ENCODE measurements around the gene OR2M5. TPM values are rescaled to one million over a fixed set of nuclear protein-coding genes. Genes with fewer than 3 reads are reported as not detected.

The OR2M5 gene
- total RNA-seq, 4 donors from 2014 or later = not detected

- DNase-seq (ENCODE audit: extremely low spot score) = no peak
- WGBS = 56% methylated on average over 1 of the region's 1 CpG
- no peak overlapping the region for H3K4me3 ChIP-seq
- H3K4me1 ChIP-seq = no peaks in the 10 kb centered on the region
- H3K9me3 ChIP-seq = no peaks in the 10 kb centered on the region
- intact Hi-C loops (cut with DNase I) = no loop called here
- no peaks in the 10 kb centered on the region for H3K36me3 ChIP-seq
- no peaks in the 10 kb centered on the region for H3K27me3 ChIP-seq
- no peak overlapping the region for H3K27ac ChIP-seq (replicated peaks in 1 of 4)
- TF ChIP-seq, protein P1, sequence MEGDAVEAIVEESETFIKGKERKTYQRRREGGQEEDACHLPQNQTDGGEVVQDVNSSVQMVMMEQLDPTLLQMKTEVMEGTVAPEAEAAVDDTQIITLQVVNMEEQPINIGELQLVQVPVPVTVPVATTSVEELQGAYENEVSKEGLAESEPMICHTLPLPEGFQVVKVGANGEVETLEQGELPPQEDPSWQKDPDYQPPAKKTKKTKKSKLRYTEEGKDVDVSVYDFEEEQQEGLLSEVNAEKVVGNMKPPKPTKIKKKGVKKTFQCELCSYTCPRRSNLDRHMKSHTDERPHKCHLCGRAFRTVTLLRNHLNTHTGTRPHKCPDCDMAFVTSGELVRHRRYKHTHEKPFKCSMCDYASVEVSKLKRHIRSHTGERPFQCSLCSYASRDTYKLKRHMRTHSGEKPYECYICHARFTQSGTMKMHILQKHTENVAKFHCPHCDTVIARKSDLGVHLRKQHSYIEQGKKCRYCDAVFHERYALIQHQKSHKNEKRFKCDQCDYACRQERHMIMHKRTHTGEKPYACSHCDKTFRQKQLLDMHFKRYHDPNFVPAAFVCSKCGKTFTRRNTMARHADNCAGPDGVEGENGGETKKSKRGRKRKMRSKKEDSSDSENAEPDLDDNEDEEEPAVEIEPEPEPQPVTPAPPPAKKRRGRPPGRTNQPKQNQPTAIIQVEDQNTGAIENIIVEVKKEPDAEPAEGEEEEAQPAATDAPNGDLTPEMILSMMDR (IDR thresholded peaks at IDR 0.05) = no peak
- TF ChIP-seq EP300 (IDR thresholded peaks at IDR 0.05) (no peak), POLR2A (IDR thresholded peaks at IDR 0.05; ENCODE audit: low read depth) (no peak), POLR2AphosphoS5 (IDR thresholded peaks at IDR 0.05) (no peak)
Measured at GRCh38 chr1:248155927-248156326, 11.0 kb downstream of the OR2M5 start.

DNA sequence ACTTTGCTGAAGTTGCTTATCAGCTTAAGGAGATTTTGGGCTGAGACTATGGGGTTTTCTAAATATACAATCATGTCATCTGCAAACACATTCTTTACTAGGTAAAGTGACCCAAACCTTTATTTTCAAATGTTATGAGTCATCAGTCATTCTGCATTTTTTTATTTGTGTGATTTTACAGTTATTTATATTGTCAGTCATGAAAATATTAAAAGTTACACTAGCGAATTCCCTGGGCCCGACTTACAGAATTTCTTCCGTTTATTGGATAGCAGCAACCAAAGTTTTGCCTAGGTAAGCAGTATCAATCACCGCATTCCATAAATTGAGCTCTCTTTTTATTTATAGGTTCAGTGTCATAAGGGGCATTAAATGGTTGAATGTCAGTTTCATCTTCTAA is 13.8 kb downstream of the OR2M5 start:
- Histone ChIP-seq H3K4me3 (no peak overlapping the region), H3K27me3 (no peaks in the 10 kb centered on the region), H3K9me3 (no peaks in the 10 kb centered on the region), H3K27ac (replicated peaks in 1 of 4) (no peak overlapping the region), H3K4me1 (no peaks in the 10 kb centered on the region), H3K36me3 (no peaks in the 10 kb centered on the region)
- no peak for TF ChIP-seq EP300 (IDR thresholded peaks at IDR 0.05)
- no peak for TF ChIP-seq POLR2A (IDR thresholded peaks at IDR 0.05; ENCODE audit: low read depth)
- TF ChIP-seq POLR2AphosphoS5 (IDR thresholded peaks at IDR 0.05) = no peak
- TF ChIP-seq, protein P1 (IDR thresholded peaks at IDR 0.05) = no peak
- intact Hi-C loops (cut with DNase I) = no loop called here
- DNase-seq (ENCODE audit: extremely low spot score) = no peak
- WGBS = 93% methylated on average over 4 of the region's 4 CpGs

DNA sequence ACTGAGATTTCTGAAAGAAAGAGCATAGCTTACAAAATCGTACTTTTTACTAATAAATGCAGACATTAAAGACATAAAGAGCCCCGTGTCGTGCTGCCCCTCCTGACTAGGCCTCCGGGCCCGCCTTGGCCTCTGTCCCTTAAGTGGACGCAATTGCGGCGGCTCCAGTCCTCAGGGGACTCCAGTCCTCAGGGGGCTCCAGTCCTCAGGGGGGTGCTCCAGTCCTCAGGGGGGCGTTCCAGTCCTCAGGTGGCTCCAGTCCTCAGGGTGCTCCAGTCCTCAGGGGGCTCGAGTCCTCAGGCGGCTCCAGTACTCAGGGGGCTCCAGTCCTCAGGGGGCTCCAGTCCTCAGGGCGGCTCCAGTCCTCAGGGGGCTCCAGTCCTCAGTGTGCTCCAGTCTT is 19.1 kb downstream of the OR2M5 start:
- no peak overlapping the region for H3K4me3 ChIP-seq
- DNase-seq (ENCODE audit: extremely low spot score) = no peak
- intact Hi-C loops (cut with DNase I) = no loop called here
- H3K4me1 ChIP-seq = no peaks in the 10 kb centered on the region
- H3K9me3 ChIP-seq = no peaks in the 10 kb centered on the region
- 82% methylated on average over 11 of the region's 12 CpGs for WGBS
- TF ChIP-seq EP300 (IDR thresholded peaks at IDR 0.05) (no peak), POLR2A (IDR thresholded peaks at IDR 0.05; ENCODE audit: low read depth) (no peak), POLR2AphosphoS5 (IDR thresholded peaks at IDR 0.05) (no peak)
- TF ChIP-seq, protein P1 (IDR thresholded peaks at IDR 0.05) = no peak
- no peak overlapping the region for H3K27ac ChIP-seq (replicated peaks in 1 of 4)
- no peaks in the 10 kb centered on the region for H3K27me3 ChIP-seq
- H3K36me3 ChIP-seq = no peaks in the 10 kb centered on the region

DNA sequence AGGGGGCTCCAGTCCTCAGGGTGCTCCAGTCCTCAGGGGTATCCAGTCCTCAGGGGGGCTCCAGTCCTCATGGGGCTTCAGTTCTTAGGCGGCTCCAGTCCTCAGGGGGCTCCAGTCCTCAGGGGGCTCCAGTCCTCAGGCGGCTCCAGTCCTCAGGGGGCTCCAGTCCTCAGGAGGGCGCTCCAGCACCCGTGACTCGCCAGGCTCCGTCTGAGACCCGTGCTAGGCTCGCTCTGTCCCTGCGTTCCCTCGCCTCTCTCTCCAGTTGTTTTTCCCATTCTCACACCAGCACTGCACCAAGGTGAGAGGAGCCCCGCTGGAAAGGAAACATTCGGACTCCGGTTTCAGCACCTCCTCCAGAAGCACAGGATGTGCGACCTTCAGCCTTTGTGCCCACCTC is 20.2 kb downstream of the OR2M5 start:
- no peak overlapping the region for H3K27ac ChIP-seq (replicated peaks in 1 of 4)
- intact Hi-C loops (cut with DNase I) = no loop called here
- no peaks in the 10 kb centered on the region for H3K4me1 ChIP-seq
- WGBS = 91% methylated on average over 13 of the region's 14 CpGs
- no peaks in the 10 kb centered on the region for H3K36me3 ChIP-seq
- TF ChIP-seq EP300 (IDR thresholded peaks at IDR 0.05) (no peak), POLR2AphosphoS5 (IDR thresholded peaks at IDR 0.05) (no peak), POLR2A (IDR thresholded peaks at IDR 0.05; ENCODE audit: low read depth) (no peak)
- TF ChIP-seq, protein P1 (IDR thresholded peaks at IDR 0.05) = no peak
- no peak for DNase-seq (ENCODE audit: extremely low spot score)
- no peaks in the 10 kb centered on the region for H3K9me3 ChIP-seq
- H3K4me3 ChIP-seq = no peak overlapping the region
- H3K27me3 ChIP-seq = no peaks in the 10 kb centered on the region

DNA sequence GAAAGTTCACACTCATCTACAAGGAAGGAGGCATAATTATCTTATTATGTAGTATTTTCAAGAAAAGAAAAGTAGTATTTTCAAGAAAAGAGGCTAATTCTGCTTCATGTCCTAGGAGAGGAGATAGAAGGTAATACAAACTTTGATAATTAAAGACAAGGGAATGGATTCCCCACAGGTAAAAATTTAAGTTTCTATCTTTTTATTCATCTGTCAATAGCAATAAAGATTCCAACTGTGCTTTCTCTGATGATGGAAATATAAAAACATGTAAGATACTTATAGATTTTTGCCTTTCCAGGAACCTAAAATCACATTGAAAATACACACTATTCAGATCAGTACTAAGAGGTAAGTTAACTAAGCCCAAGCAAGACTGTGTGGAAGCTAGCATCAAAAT is 29.6 kb downstream of the OR2M5 start, which contains the start of gene OR2M2:
Gene OR2M2, plus strand, starts transcription at position 301 of the 400 bp plus-strand sequence. CDS start 5,165 bp downstream, outside the sequence.
- Histone ChIP-seq H3K4me1 (no peaks in the 10 kb centered on the region), H3K27me3 (no peaks in the 10 kb centered on the region), H3K4me3 (no peak within 1 kb of the TSS), H3K9me3 (no peaks in the 10 kb centered on the region), H3K36me3 (no peaks in the 10 kb centered on the region), H3K27ac (replicated peaks in 1 of 4) (no peak within 1 kb of the TSS)
- DNase-seq (ENCODE audit: extremely low spot score) = no peak
- intact Hi-C loops (cut with DNase I) = no loop called here
- TF ChIP-seq POLR2A (IDR thresholded peaks at IDR 0.05; ENCODE audit: low read depth) (no peak), POLR2AphosphoS5 (IDR thresholded peaks at IDR 0.05) (no peak), EP300 (IDR thresholded peaks at IDR 0.05) (no peak)
- TF ChIP-seq, protein P1 (IDR thresholded peaks at IDR 0.05) = no peak
